Kidney capillary endothelial cell (primary cell): ENCODE results near the gene TFPI.
"Not testable (repeated sequence)": the region's sequence is repeated elsewhere in the genome, so short reads cannot be mapped to it uniquely, and the experiment has no call there.

Source experiments
- DNase-seq: peaks from one replicate; pipeline ENCODE4 v3.0.0-alpha.2; 2018; ENCODE audit warnings: low spot score

Gene TFPI

GRCh38 chr2:187554011-187554703 is at the start of gene TFPI:
Gene TFPI (minus strand): TSS chr2:187554435. CDS start chr2:187503768, 50,667 bp downstream.
- DNase-seq: peak; percentile 53

DNA sequence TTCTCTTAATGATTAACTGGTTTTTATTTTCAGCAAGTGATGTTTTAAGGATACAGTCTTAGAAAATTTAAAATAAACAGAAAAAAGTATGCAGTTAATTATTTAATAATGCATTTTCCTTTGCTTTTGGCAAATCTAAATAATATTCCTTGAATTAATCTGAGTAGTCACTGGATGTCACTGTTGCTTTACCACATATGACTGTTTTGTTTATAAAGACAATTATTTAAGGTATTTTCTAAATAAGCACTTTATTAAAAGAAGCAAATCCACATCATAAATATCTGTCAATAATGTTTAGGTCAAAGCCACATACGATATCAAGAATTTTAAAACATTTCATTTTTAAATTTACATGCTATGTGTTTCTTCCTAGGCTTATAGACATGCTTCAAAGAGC is 40.6 kb upstream of the TFPI start:
- no peak for DNase-seq

- DNase-seq: no peak
Observed at GRCh38 chr2:187593697-187594096, 39.5 kb upstream of the TFPI start.

DNA sequence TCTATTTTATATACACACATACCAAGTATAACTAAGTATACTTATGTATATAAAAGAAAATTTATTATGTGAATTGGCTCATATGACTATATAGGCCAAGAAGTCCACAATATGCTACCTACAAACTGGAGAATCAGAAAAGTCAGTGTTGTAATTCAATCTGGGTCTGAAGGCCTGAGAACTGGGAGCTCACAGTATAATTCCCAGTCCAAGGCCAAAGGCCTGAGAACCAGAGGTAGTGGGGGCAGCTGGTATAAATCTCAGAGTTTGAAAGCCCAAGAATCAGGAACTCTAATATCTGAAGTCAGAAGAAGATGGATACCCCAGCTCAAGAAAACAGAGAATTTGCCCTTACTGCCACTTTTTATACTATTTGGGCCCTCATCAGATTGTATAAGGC is 38.9 kb upstream of the TFPI start:
- no peak for DNase-seq

DNA sequence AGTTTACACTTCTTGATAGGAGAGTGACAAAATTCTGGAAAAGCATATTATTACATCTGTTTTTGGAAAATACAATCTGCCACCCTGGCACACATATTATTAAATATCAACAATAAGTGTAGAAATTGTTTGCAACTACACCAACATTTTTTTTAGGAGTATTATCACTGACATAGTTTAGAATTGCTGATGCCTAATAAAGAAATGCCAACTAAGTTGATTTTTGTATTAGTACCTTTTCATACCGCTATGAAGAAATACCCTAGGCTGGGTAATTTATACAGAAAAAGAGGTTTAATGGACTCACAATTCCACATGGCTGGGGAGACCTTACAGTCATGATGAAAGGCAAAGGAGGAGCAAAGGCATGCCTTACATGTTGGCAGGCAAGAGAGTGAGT is 35.9 kb upstream of the TFPI start:
- DNase-seq: no peak

DNA sequence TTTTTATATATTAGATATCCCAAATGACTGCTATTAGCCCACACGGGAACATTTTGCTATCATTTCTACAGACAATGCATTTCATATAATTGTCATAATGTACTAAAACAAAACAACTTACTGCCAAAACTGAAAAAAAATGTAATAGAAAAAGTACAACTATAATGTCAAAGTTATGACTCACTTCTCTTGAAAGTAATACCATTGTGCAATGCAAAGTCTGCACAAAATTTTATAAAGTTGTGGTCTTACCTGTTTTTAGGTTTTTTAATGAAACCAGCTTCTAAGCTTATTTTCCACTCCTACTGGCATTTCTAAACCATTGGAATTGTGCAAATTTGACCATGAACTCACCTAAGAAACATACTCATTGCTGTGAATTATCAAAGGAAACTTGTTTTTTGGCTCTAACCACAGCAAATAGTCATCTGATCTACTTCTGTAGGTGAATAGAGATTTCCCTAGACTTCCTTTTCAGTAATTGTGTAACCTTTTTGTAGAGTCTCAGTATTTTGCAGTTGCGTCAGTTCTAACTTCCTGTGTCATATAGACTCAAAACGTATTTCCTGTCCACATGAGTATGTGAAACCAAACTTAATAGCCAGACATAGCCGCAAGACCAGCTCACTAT is 31.9 kb upstream of the TFPI start:
- peak; percentile 56 for DNase-seq

DNA sequence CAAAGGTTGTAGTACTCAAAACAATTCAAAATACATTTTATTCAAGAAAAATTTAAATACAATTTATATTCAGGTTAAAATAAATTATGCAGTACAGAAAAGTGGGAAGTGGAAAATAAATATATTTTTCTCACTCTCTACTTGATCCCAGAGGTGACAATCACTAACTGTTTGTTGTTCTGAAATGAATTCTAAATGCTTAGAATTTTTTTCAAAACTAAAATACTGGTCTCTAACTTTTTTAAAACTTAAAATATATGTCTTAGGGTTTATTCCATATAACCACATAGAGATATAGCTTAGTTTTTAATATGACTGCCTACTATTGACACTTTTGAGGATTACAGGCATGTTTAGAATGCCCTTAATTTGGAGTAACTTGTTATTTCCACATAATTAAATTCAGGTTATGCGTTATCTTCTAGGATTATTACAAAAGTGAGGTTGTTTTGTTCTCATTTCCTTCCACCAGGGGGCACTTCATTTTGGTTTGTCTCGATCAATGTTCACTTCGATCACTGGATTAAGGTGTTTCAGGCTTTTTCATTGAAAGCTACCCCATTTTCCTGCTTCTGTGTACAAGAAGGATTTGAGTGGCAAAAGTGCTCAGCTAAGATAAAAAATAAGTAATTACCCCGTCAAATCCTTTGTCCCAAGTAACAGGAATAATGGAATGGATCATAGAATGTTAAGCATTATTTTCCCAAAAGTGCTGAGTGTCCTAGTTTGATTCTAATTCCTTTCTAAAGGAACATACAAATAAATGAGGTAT is 27.1 kb upstream of the TFPI start:
- peak; percentile 56 for DNase-seq

DNA sequence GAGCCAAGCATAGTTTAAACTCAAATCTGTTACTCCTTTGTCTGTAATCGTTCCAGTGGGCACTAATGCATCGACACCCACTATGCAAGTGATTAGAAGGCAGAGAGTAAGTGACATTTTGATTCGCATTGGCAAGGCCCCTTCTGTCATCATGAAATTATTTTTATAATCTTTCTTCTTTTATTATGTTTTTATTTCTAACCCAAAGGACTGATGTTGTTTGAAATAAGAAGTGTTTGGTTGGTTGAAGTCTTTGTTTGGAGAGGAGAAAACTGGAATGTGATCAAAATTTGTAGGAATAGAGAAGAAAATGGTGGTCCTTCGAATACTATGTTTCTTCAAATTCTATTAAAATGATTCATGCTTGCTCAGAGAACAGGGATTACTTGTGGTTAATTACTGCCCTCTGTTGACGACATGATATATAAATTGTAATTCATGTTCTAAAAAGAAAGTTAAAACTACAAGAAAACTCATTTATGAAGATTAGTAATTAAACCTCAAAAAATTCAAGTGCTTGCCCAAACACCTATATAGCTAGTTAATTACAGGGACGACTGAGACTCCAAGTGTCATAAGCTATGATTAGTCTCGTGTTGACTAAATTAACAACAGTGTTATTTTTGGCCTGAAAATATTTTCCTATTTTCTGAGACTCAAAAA is 26.4 kb upstream of the TFPI start:
- peak; percentile 82 for DNase-seq

- DNase-seq: no peak
Observed at GRCh38 chr2:187577310-187577709, 23.1 kb upstream of the TFPI start.

DNA sequence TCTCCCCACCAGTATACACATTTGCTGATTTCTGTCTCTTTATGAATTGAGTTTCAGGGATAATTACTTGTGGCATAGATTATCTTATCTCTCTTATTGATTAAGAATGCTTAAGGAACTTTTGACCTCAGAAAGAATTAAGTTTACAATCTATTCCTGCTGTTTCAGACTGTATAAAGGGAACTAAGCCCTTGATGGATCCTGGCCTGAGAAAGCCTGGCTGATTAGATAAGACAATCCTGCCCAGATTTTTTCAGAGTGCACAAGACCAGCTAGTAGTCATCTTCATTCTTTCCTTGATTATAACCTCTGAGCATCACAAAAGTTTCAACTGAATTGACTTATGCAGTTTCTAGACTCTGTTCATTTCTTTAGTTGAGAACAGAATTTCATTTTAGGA is 22.7 kb upstream of the TFPI start:
- DNase-seq: no peak

GRCh38 chr2:187575751-187576067 is 21.5 kb upstream of the TFPI start:
- DNase-seq: no peak

DNA sequence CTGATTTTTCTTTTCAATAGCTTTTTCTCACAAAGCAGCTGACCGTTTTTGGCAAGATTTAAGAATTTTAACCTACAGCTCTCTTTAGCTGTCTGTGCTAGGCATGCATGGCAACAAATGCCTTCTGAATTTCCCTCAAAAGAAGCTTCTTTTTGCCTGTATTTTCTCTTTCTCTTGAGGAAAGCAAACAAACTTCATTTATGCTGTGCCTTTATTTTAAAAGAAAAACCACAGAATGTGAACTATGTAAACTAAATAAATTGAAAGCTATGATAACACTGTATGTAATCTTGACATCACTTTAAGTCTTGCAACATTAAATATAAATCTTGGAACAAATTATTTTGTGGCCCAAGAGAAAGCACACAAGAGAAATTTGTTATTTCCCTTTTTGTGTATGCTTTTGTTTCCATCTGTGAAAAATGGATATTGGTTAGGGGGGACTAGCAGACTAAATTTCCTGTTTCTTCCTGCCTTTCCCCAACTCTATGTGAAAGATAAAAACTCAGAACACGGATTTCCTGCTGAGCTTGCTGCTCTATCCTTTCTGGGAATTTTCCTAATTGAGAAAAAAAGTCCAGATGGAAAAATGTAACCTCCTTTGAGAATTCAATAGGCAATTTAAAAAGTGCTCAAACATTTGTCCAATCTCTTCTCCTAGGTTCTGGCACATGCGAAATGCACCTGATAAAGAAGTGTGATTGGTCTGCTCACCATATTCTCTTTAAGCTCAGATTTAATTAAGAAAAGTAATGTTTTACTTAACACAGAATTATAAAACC is 20.9 kb upstream of the TFPI start:
- no peak for DNase-seq

GRCh38 chr2:187573722-187574121 is 19.5 kb upstream of the TFPI start:
- no peak for DNase-seq

DNA sequence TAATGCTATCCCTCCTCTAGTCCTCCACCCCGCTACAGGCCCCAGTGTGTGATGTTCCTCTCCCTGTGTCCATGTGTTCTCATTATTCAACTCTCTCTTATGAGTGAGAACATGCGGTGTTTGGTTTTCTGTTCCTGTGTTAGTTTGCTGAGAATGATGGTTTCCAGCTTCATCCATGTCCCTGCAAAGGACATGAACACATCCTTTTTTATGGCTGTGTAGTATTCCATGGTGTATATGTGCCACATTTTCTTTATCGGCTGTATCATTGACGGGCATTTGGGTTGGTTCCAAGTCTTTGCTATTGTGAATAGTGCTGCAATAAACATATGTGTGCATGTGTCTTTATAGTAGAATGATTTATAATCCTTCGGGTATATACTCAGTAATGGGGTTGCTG is 17.8 kb upstream of the TFPI start:
- DNase-seq: not testable (repeated sequence)

GRCh38 chr2:187569571-187569970 is 15.3 kb upstream of the TFPI start:
- DNase-seq: no peak

GRCh38 chr2:187569042-187569441 is 14.8 kb upstream of the TFPI start:
- no peak for DNase-seq

DNA sequence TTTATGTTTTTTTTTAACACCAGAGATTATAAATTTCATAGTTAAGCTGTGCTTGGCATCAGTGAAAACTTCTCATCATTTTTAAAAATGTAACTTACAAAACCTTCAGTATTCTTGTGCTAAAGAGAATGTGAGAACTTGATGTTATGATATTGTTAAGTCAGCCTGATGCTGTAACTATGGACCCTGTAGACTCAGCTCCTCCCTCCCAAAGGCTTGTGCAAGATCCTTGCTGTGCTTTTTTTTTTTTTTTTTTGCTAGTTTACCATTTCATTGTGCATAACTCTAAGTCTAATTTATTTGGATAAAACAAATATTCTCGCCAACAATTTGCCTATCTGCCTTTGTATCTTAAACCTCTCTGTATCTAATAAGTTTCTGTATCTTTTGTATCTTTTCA is 12.9 kb upstream of the TFPI start:
- no peak for DNase-seq

DNA sequence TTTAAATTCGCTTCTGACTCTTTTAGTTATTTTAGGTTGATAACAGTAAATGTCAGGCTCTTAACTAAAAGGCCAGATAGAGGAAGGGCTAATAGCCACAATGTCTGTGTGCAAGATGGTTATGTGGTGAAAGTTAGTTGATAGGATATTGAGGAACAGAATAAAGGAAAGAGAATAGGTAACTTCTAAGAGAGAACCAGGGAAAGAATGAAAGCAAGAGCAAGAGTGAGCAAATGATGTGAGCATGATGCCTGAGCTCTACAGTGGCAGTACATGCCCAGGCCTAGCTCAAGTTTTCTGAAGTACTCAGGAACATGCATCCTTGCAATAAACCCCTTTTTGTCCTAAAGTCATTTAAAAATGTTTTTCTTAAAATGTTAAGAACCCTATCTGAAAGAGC is 12.5 kb upstream of the TFPI start:
- no peak for DNase-seq

DNA sequence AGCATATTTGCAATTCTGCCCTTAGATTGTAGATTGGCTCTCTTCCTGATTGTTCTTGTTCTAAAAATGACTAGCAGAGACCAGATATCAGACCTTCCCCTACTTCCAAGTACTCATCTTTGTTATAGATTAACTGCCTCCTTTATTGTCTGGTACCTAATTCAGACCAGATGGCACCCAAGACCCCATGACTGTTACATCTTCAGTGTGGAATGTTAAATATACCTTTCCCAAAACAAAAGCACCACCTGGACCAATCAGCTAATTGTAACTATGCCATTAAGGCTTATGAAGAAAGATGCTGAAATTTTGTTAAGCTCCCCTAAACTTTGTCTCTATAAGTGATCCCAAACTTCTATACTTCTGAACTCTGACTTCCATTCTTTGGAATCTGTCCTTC is 12.0 kb upstream of the TFPI start:
- DNase-seq: no peak

GRCh38 chr2:187565618-187566017 is 11.4 kb upstream of the TFPI start:
- DNase-seq: not testable (repeated sequence)

GRCh38 chr2:187556493-187556892 is 2.3 kb upstream of the TFPI start:
- DNase-seq: not testable (repeated sequence)

- DNase-seq: no peak
Observed at GRCh38 chr2:187554704-187555082, 458 bp upstream of the TFPI start.
